Sigmoid colon (tissue), 7 donors: Measurements from ENCODE around the gene C3orf22. TPM values are rescaled to one million over a fixed set of nuclear protein-coding genes. Genes with fewer than 3 reads are reported as not detected.

Experiments used
- DNase-seq: peaks from one replicate; pipeline ENCODE4 v3.0.0-alpha.2; 2019
- H3K27ac ChIP-seq, 4 donors: fragments of 200-600 bp; sonication (generic); one replicate each; pipeline ENCODE4 v1.5.1; 2016 to 2019; ENCODE audit warnings: mild to moderate bottlenecking in 1 of 4
- H3K27me3 ChIP-seq, 3 donors: fragments of 200-600 bp; sonication (generic); one replicate each; pipeline ENCODE4 v1.5.1; 2019; ENCODE audit warnings: mild to moderate bottlenecking in 1 of 3
- H3K36me3 ChIP-seq, 4 donors: fragments of 200-600 bp; sonication (generic); one replicate each; pipeline ENCODE4 v1.5.1; 2016 to 2019
- H3K4me1 ChIP-seq, 4 donors: fragments of 200-600 bp; sonication (generic); one replicate each; pipeline ENCODE4 v1.5.1; 2017 to 2019
- H3K4me3 ChIP-seq, 4 donors: fragments of 200-600 bp; sonication (generic); one replicate each; pipeline ENCODE4 v1.5.1; 2017 to 2019; ENCODE audit warnings: mild to moderate bottlenecking in 2 of 4, moderate library complexity in 1 of 4
- H3K9me3 ChIP-seq, 4 donors: fragments of 200-600 bp in 3 of 4; sonication (generic) in 3 of 4; one replicate each; pipeline versions ENCODE4 v1.5.1 to v1.6.1; 2013 to 2019
- EP300 ChIP-seq, 4 donors: sonication (generic); formaldehyde crosslinking; IDR thresholded peaks; one replicate each; pipeline ENCODE4 v1.6.1; 2017; ENCODE audit warnings: antibody characterized with exemption in 4 of 4
- POLR2A ChIP-seq, 2 donors: fragments of 450-650 bp; IDR thresholded peaks; one replicate each; pipeline ENCODE4 v1.6.1; 2016; ENCODE audit warnings: antibody characterized with exemption in 2 of 2, mild to moderate bottlenecking in 2 of 2, moderate library complexity in 2 of 2
- POLR2AphosphoS5 ChIP-seq, 4 donors: sonication (generic); formaldehyde crosslinking; IDR thresholded peaks; one replicate each; pipeline ENCODE4 v1.6.1; 2017; ENCODE audit warnings: antibody characterized with exemption in 4 of 4
- WGBS, 2 donors: extraction: QIAGEN DNeasy Blood & Tissue Kit; methylation state at CpG; one replicate each; pipeline ENCODE4 v1.1.7; 2013; 5-methylcytosine and 5-hydroxymethylcytosine counted together
- intact Hi-C: fragments of 100-400 bp; cut with DNase I; formaldehyde crosslinking; loops from one replicate; pipeline ENCODE4 v1.15.1; 2023
- polyA plus RNA-seq, 3 donors: library from polyadenylated mRNA; stranded (reverse); fragments of 200-250 nt; gene quantifications; one replicate each; pipeline ENCODE4 v1.2.3, GENCODE V29; 2013
- total RNA-seq, 4 donors: library from RNA; depleted of rRNA; stranded (reverse); fragments of >200 nt; gene quantifications; one replicate each; pipeline ENCODE4 v1.1.0, GENCODE V29; 2016
- TF ChIP-seq, protein P1 (sequence below), 4 experiments: fragments of 450-650 bp in 3 of 4; fragments of 200-600 bp in 1 of 4; IDR thresholded peaks; one replicate each; pipeline ENCODE4 v1.5.1; 2016 to 2019; ENCODE audit warnings: antibody characterized with exemption in 4 of 4, mild to moderate bottlenecking in 3 of 4, moderate library complexity in 2 of 4
- donor health status: healthy with polysubstance abuse.
- donor health status: Bipolar disorder and iron deficiency.
- donor health status: healthy.

C3orf22 gene
- total and polyA plus RNA-seq, 7 donors, result 0.54 TPM; not detected in 6

DNA sequence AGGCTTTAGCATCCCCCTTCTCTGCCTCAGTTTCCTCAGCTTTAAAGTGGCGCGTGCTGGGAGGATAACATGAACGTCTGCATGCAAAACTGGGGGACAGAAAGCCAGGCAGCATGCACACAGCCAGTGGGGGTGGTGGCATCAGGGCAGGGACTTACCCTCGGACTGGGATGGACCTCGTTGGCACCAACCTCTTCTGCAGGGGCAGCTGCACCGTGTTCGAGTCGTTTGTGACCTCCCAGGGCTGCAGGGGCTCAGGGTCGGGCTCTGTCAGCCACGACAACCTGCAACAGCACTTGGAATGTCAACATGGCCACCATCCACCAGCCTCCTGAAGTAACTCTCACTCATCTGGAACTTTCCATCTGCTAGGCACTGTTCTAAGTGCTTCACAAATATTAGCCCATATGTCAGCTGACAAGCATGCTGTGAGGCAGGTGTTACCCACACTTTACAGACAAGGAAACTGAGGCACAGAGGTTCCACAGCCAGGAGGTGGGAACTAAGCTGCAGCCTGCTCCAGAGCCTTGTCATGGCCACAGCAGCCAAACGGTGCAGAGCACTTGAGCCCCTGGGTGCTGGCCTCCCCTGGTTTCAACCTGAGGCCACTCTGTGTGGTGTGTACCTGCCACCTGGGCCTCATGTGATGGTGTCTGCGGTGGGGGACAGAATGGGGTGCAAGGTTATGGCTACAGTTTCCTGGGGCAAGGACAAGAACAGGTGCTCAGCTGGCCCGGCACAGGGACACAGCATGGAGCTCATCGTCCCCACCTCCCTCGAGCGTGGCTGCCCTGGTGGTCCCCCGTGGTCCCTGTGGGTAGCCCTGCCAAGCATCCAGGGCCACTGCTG lies 6.7 kb downstream of the C3orf22 start:
- DNase-seq, result peak; percentile 35
- H3K4me1 ChIP-seq, result no peaks in the 10 kb centered on the region
- no peaks in the 10 kb centered on the region for H3K36me3 ChIP-seq
- no peak overlapping the region for H3K27ac ChIP-seq
- no peaks in the 10 kb centered on the region for H3K9me3 ChIP-seq
- 75 to 76% methylated on average over 17 of the region's 17 CpGs for WGBS, 2 donors
- intact Hi-C loops, result no loop called here
- TF ChIP-seq POLR2AphosphoS5 (IDR thresholded peaks at IDR 0.05) (no peak), EP300 (IDR thresholded peaks at IDR 0.05) (no peak), POLR2A (IDR thresholded peaks at IDR 0.05) (no peak)
- TF ChIP-seq, protein P1, sequence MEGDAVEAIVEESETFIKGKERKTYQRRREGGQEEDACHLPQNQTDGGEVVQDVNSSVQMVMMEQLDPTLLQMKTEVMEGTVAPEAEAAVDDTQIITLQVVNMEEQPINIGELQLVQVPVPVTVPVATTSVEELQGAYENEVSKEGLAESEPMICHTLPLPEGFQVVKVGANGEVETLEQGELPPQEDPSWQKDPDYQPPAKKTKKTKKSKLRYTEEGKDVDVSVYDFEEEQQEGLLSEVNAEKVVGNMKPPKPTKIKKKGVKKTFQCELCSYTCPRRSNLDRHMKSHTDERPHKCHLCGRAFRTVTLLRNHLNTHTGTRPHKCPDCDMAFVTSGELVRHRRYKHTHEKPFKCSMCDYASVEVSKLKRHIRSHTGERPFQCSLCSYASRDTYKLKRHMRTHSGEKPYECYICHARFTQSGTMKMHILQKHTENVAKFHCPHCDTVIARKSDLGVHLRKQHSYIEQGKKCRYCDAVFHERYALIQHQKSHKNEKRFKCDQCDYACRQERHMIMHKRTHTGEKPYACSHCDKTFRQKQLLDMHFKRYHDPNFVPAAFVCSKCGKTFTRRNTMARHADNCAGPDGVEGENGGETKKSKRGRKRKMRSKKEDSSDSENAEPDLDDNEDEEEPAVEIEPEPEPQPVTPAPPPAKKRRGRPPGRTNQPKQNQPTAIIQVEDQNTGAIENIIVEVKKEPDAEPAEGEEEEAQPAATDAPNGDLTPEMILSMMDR (IDR thresholded peaks at IDR 0.05), result no peak
- H3K4me3 ChIP-seq, result no peak overlapping the region
- H3K27me3 ChIP-seq, result peaks cover 0 to 8% (median 0%) of the 10 kb centered on the region in 3 donors

- no peak overlapping the region for H3K4me3 ChIP-seq
- peak; percentile 56 for DNase-seq
- 63 to 72% methylated on average over 13 of the region's 13 CpGs for WGBS, 2 donors
- no peaks in the 10 kb centered on the region for H3K4me1 ChIP-seq
- intact Hi-C loops, result no loop called here
- TF ChIP-seq POLR2A (IDR thresholded peaks at IDR 0.05) (no peak), EP300 (IDR thresholded peaks at IDR 0.05) (no peak), POLR2AphosphoS5 (IDR thresholded peaks at IDR 0.05) (no peak)
- TF ChIP-seq, protein P1 (IDR thresholded peaks at IDR 0.05), result no peak
- no peak overlapping the region for H3K27ac ChIP-seq
- no peaks in the 10 kb centered on the region for H3K36me3 ChIP-seq
- H3K27me3 ChIP-seq, result peaks cover 0 to 8% (median 0%) of the 10 kb centered on the region in 3 donors
- no peaks in the 10 kb centered on the region for H3K9me3 ChIP-seq
Measured at GRCh38 chr3:126551121-126551838, 7.5 kb downstream of the C3orf22 start.

GRCh38 chr3:126550488-126551051 lies 8.2 kb downstream of the C3orf22 start:
- Histone ChIP-seq H3K27ac (no peak overlapping the region), H3K36me3 (no peaks in the 10 kb centered on the region), H3K4me3 (no peak overlapping the region), H3K9me3 (no peaks in the 10 kb centered on the region), H3K4me1 (no peaks in the 10 kb centered on the region), H3K27me3 (peaks cover 0 to 8% (median 0%) of the 10 kb centered on the region in 3 donors)
- DNase-seq, result peak; percentile 40
- no peak for TF ChIP-seq EP300 (IDR thresholded peaks at IDR 0.05)
- no peak for TF ChIP-seq POLR2A (IDR thresholded peaks at IDR 0.05)
- TF ChIP-seq POLR2AphosphoS5 (IDR thresholded peaks at IDR 0.05), result no peak
- TF ChIP-seq, protein P1 (IDR thresholded peaks at IDR 0.05), result no peak
- WGBS, 2 donors, result 92 to 93% methylated on average over 11 of the region's 11 CpGs
- intact Hi-C loops, result no loop called here

DNA sequence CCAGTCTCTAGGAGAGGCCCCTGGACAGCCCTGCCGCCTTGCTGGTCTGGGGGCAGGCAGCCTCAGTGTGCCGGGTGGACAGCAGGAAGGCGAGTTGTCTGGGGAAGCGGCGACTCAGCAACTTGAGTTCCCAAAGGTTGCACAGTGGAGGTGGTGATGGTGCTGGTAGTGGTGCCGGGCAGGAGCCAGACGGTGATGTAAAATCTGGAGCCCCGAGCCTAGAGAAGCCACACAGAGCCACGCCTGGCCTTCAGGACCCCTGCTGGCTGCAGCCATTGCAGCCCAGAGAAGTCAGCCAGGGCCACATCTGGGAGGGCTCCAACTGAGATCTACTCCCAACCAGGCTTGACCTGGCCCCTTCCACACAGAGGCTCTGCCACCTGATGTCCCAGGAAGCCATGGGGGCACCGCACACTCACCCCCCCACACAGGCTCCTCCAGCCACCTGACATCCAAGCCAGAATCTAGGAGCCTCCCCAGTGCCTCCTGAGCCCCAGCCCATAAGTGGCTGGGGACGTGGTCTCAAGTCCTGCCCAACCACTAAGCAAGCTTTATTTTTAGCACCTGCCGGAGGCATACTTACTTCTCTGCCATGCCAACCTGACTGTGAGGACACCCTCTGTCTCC lies 8.8 kb downstream of the C3orf22 start:
- peaks cover 0 to 8% (median 0%) of the 10 kb centered on the region in 3 donors for H3K27me3 ChIP-seq
- no peaks in the 10 kb centered on the region for H3K4me1 ChIP-seq
- no peaks in the 10 kb centered on the region for H3K9me3 ChIP-seq
- peak; percentile 44 for DNase-seq
- no peaks in the 10 kb centered on the region for H3K36me3 ChIP-seq
- TF ChIP-seq, protein P1 (IDR thresholded peaks at IDR 0.05), result no peak
- no peak for TF ChIP-seq POLR2AphosphoS5 (IDR thresholded peaks at IDR 0.05)
- TF ChIP-seq EP300 (IDR thresholded peaks at IDR 0.05), result no peak
- TF ChIP-seq POLR2A (IDR thresholded peaks at IDR 0.05), result no peak
- H3K4me3 ChIP-seq, result no peak overlapping the region
- WGBS, 2 donors, result 83 to 85% methylated on average over 12 of the region's 12 CpGs
- H3K27ac ChIP-seq, result no peak overlapping the region
- intact Hi-C loops, result no loop called here
